Peyer's patch (tissue), 4 donors: ENCODE measurements around the gene TGFB1. TPM values are rescaled to one million over a fixed set of nuclear protein-coding genes. Genes with fewer than 3 reads are reported as not detected.

Source experiments
- DNase-seq, 3 donors: peaks; one replicate each; pipeline ENCODE4 v3.0.0-alpha.2; 2017 to 2019
- H3K27ac ChIP-seq, 4 donors: fragments of 200-600 bp; sonication (generic); one replicate each; pipeline ENCODE4 v1.5.1; 2016 to 2019
- H3K27me3 ChIP-seq, 2 donors: fragments of 200-600 bp; sonication (generic); one replicate each; pipeline ENCODE4 v1.5.1; 2019
- H3K36me3 ChIP-seq, 3 donors: fragments of 200-600 bp; sonication (generic); one replicate each; pipeline ENCODE4 v1.5.1; 2016 to 2019
- H3K4me1 ChIP-seq, 4 donors: fragments of 200-600 bp; sonication (generic); one replicate each; pipeline ENCODE4 v1.5.1; 2016 to 2019
- H3K4me3 ChIP-seq, 4 donors: fragments of 200-600 bp; sonication (generic); 1 replicate in 3 of 4; 2 replicates in 1 of 4; pipeline ENCODE4 v1.5.1; 2016 to 2019; ENCODE audit warnings: mild to moderate bottlenecking in 1 of 4
- H3K9me3 ChIP-seq, 4 donors: fragments of 200-600 bp; sonication (generic); one replicate each; pipeline ENCODE4 v1.5.1; 2016 to 2019; ENCODE audit warnings: mild to moderate bottlenecking in 1 of 4
- POLR2A ChIP-seq, 2 donors: fragments of 450-650 bp; IDR thresholded peaks; one replicate each; pipeline ENCODE4 v1.5.1; 2017; ENCODE audit warnings: antibody characterized with exemption in 2 of 2, mild to moderate bottlenecking in 2 of 2, moderate library complexity in 2 of 2
- total RNA-seq, 4 donors: library from RNA; depleted of rRNA; stranded (reverse); fragments of >200 nt; gene quantifications; one replicate each; pipeline ENCODE4 v1.1.0, GENCODE V29; 2016
- TF ChIP-seq, protein P1 (sequence below), 6 experiments: fragments of 450-650 bp in 4 of 6; fragments of 200-600 bp in 2 of 6; sonication (generic) in 1 of 6; IDR thresholded peaks; one replicate each; pipeline ENCODE4 v1.5.1; 2017 to 2019; ENCODE audit warnings: antibody characterized with exemption in 6 of 6, mild to moderate bottlenecking in 3 of 6, moderate library complexity in 1 of 6

The TGFB1 gene
- total RNA-seq, 4 donors from 2014 or later: 6.8 to 80.9 (median 22.9) TPM

DNA sequence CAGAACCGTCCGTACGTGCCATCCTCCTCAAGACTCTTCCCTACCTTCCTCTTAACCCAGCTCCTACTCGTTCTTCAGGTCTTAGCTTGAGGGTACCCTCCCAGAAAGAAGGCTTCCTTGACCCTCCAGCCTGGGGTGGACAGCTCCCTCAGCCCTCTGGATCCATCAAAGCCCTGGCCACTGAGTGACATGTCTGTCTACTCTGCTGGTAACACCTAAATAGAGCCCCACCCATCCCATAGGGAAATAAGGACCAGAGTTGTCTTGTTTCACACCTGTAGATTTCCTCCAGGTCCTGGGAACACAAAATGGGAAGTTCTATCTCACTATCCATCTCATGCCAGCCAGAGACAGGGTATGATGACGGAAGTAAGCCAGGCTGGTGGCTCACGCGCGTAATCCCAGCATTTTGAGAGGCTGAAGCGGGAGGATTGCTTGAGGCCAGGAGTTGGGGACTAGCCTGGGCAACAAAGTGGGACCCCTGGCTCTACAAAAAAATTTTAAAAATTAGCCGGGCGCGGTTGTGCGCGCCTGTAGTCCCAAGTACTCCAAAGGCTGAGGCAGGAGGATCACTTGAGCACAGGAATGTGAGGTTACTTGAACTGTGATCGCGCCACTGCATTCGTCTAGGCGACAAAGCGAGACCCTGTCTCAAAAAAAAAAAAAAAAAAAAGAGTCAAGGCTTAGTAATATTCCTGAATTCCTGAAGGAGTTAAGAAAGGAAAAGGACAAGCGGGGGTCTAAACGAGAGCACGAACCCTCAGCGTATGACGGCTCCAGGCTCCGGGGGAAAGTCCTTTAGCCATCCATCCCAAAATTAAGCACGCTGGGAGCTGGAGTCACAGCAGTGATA, 44.3 kb downstream of the TGFB1 start:
- Histone ChIP-seq H3K27me3 (no peaks in the 10 kb centered on the region), H3K4me3 (peak overlapping the region; percentile 71 to 92 (median 86)), H3K27ac (peak overlapping the region; percentile 93 to 97 (median 96)), H3K9me3 (no peaks in the 10 kb centered on the region), H3K36me3 (peaks cover 0 to 39% (median 0%) of the 10 kb centered on the region in 3 donors), H3K4me1 (peaks cover 0 to 29% (median 17%) of the 10 kb centered on the region in 4 donors)
- DNase-seq: peak in 1 of 3 donors; percentile 65
- no peak for TF ChIP-seq POLR2A (IDR thresholded peaks at IDR 0.05)
- TF ChIP-seq, protein P1, sequence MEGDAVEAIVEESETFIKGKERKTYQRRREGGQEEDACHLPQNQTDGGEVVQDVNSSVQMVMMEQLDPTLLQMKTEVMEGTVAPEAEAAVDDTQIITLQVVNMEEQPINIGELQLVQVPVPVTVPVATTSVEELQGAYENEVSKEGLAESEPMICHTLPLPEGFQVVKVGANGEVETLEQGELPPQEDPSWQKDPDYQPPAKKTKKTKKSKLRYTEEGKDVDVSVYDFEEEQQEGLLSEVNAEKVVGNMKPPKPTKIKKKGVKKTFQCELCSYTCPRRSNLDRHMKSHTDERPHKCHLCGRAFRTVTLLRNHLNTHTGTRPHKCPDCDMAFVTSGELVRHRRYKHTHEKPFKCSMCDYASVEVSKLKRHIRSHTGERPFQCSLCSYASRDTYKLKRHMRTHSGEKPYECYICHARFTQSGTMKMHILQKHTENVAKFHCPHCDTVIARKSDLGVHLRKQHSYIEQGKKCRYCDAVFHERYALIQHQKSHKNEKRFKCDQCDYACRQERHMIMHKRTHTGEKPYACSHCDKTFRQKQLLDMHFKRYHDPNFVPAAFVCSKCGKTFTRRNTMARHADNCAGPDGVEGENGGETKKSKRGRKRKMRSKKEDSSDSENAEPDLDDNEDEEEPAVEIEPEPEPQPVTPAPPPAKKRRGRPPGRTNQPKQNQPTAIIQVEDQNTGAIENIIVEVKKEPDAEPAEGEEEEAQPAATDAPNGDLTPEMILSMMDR (IDR thresholded peaks at IDR 0.05): peak in 1 of 6 experiments; percentile 3

DNA sequence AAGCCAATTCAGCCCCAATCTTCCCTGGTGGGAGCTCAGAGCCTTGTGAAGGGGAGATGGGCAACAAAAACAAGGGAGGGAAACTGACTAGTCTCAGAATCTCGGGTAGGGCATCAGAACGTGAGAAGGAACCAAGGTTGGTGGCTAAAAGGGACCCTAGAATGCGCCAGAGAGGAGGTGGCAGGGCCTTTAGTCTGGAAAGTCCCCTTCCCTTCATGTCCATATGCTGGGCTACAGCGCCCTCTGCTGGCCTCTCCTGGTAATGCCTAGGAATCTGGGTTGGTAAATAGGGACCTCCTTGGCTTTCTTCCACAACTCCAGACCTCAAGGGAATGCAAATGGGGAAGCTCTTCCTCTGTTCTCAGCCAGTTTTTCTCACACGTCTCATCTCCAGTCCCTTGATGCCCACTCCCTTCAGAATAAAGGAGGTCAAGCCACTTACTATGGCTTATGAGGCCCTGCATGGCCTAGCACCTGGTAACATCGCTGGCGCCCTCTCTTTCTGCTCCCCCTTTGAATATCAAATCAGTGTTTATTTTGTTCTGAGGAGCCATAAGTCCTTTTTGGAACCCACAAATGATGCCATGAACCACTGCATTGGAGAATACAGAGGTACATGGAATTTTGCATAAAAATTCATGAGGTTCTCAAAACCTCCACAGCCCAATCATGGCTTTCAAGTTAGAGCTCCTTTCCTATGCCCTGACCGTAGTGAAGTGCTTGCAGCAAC, 45.1 kb downstream of the TGFB1 start:
- Histone ChIP-seq H3K4me3 (peak overlapping the region; percentile 71 to 92 (median 86)), H3K27ac (peak overlapping the region; percentile 93 to 97 (median 96)), H3K4me1 (peaks cover 0 to 29% (median 19%) of the 10 kb centered on the region in 4 donors), H3K36me3 (peaks cover 0 to 45% (median 0%) of the 10 kb centered on the region in 3 donors), H3K9me3 (no peaks in the 10 kb centered on the region), H3K27me3 (no peaks in the 10 kb centered on the region)
- no peak for TF ChIP-seq POLR2A (IDR thresholded peaks at IDR 0.05)
- TF ChIP-seq, protein P1 (IDR thresholded peaks at IDR 0.05): peak; percentile 96 to 98 (median 98)
- peak; percentile 93 to 99 (median 98) for DNase-seq

DNA sequence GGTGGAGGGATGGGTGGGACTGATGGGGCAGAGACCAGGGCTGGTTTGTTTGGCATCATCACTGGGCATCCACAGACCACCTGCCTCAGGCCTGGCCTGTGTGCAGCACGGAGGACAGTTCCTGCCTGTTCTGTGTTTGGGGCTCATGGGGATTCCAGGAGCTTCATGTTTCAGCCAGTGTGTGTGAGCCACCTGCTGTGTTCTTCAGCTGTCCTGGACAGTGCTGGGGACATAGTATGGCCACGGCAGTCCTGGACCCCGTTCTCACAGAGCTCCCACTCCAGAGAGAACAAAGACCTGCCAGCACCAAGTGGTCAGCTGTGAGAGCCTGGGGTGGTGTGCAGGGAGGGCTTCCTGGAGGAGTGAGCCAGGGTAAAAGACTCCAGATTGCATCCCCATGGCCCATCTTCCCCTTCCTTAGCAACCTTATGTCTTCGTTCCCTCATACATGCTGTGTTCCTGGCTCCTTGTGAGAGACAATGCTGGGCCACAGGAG, 45.7 kb downstream of the TGFB1 start:
- peaks cover 0 to 29% (median 21%) of the 10 kb centered on the region in 4 donors for H3K4me1 ChIP-seq

DNA sequence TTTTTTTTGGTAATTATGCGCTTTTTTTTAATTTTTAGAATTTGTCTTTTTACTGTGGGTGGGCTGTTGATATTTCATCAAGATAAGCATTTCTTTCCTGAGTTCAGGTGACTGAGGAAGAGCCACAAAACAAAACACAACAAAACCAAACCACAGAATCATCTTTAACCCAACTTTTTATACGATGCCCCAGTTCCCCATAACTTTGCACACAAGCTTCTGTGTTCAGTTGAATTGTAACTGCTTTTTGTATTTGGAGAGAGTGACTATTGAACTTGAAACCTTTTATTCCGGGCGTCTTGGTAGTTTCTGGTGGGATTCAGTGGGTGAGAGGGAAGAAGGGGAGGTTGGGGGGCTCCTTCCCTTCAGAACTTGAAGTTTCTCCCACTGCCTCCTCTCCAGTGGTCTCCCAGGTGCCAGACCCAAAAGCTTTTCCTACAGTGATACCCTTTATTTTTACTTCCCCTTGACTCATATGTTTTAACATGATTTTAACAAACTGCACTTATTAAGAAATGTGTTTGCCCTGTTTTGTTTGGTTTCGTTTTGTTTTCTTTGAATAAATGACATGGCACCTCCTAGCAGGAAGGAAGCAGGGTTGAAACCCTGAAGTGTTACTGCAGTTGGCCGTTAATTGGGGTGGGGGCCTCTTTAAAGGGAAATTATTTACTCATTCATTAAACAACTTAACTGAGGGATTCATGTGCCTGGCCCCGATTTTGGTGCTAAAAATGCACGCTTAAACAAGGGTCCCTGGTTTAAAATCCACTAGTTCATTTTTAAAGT, 46.4 kb downstream of the TGFB1 start:
- no peak for DNase-seq

More for the DNA sequence above, 45.7 kb downstream of the TGFB1 start:
- TF ChIP-seq, protein P1 (IDR thresholded peaks at IDR 0.05): no peak
- TF ChIP-seq POLR2A (IDR thresholded peaks at IDR 0.05): no peak
- Histone ChIP-seq H3K27me3 (no peaks in the 10 kb centered on the region), H3K4me3 (no peak overlapping the region), H3K36me3 (peaks cover 0 to 45% (median 0%) of the 10 kb centered on the region in 3 donors), H3K9me3 (no peaks in the 10 kb centered on the region), H3K27ac (peak overlapping the region; percentile 93 to 97 (median 96))
- no peak for DNase-seq

More for the DNA sequence above, 46.4 kb downstream of the TGFB1 start:
- Histone ChIP-seq H3K4me1 (peaks cover 0 to 29% (median 25%) of the 10 kb centered on the region in 4 donors), H3K27ac (peak overlapping the region; percentile 93 to 97 (median 96)), H3K9me3 (no peaks in the 10 kb centered on the region), H3K27me3 (no peaks in the 10 kb centered on the region), H3K36me3 (peaks cover 0 to 46% (median 0%) of the 10 kb centered on the region in 3 donors), H3K4me3 (no peak overlapping the region)
- TF ChIP-seq POLR2A (IDR thresholded peaks at IDR 0.05): no peak
- TF ChIP-seq, protein P1 (IDR thresholded peaks at IDR 0.05): no peak
